Thyroid gland (tissue), 4 donors: ENCODE measurements around the gene CLRN3. TPM values are rescaled to one million over a fixed set of nuclear protein-coding genes. Genes with fewer than 3 reads are reported as not detected.

Experiments used
- DNase-seq, 2 donors: peaks; one replicate each; pipeline ENCODE4 v3.0.0-alpha.2; 2019
- H3K27ac ChIP-seq, 3 donors: fragments of 200-600 bp; sonication (generic); 1 replicate in 2 of 3; 2 replicates in 1 of 3; pipeline ENCODE4 v1.5.1; 2016 to 2019; ENCODE audit warnings: mild to moderate bottlenecking in 1 of 3, moderate library complexity in 1 of 3
- H3K27me3 ChIP-seq: fragments of 200-600 bp; sonication (generic); one replicate; pipeline ENCODE4 v1.5.1; 2019
- H3K36me3 ChIP-seq, 2 donors: fragments of 200-600 bp; sonication (generic); one replicate each; pipeline ENCODE4 v1.5.1; 2016 to 2019
- H3K4me1 ChIP-seq, 2 donors: fragments of 200-600 bp; sonication (generic); one replicate each; pipeline ENCODE4 v1.5.1; 2017 to 2019
- H3K4me3 ChIP-seq, 3 donors: fragments of 200-600 bp; sonication (generic); replicated peaks in 1 of 3; 1 replicate in 2 of 3; 2 replicates in 1 of 3; pipeline ENCODE4 v1.5.1; 2016; ENCODE audit warnings: mild to moderate bottlenecking in 1 of 3
- H3K9me3 ChIP-seq: fragments of 200-600 bp; sonication (generic); one replicate; pipeline ENCODE4 v1.5.1; 2017
- POLR2A ChIP-seq, 2 donors: fragments of 450-650 bp; IDR thresholded peaks; one replicate each; pipeline ENCODE4 v1.6.1; 2017; ENCODE audit warnings: antibody characterized with exemption in 2 of 2, mild to moderate bottlenecking in 2 of 2, moderate library complexity in 1 of 2
- WGBS, 2 donors: methylation state at CpG; one replicate each; pipeline ENCODE4 v1.1.5; 2017; 5-methylcytosine and 5-hydroxymethylcytosine counted together
- intact Hi-C: fragments of 100-400 bp; cut with DNase I; formaldehyde crosslinking; loops from one replicate; pipeline ENCODE4 v1.15.1; 2023
- total RNA-seq, 4 donors: library from RNA; depleted of rRNA; stranded (reverse); fragments of >200 nt; gene quantifications; one replicate each; pipeline ENCODE4 v1.2.3, GENCODE V29; 2016
- TF ChIP-seq, protein P1 (sequence below), 6 experiments: fragments of 200-600 bp in 3 of 6; fragments of 450-650 bp in 3 of 6; sonication (generic) in 3 of 6; IDR thresholded peaks; one replicate each; pipeline ENCODE4 v1.5.1; 2016 to 2019; ENCODE audit warnings: antibody characterized with exemption in 6 of 6, mild to moderate bottlenecking in 2 of 6, inconsistent platforms in 1 of 6, moderate library complexity in 1 of 6

CLRN3 gene
- total RNA-seq, 4 donors from 2014 or later, result not detected

DNA sequence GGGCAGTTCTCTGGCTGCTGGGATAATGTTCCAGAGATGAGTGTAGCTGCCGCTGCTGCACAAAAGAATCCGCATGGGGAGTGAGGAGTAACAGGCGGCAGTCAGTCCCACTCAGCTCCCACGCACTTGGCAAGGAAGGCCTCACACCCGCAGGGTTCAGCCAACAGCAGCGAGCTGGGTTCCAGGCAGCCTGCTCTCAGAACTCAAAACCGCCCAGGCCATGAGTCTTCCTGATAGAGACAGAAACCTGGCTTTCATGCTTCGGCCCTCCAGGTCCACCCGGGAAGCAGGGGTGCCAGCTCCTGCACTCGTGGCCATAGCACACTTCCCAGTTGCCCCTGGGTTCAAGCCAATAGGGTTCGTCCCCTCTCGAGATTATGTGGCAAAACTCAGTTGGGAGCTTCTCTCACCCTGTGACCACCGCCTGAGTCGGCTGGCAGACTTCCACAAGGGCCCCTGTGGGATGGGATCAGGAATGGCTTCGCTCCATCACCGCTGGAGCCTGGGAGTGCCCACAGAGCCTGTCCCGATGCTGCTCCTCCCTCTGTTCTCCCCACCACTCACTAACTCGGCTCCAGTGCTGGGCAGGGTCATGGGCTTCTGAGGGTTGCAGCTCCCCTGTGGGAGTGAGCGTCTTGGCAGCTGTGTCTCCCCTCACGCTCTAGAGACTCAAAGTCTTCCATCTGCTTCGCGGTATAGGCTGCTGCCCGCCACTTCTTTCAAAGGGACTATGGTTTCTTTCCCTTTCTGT lies 20.6 kb downstream of the CLRN3 start:
- H3K9me3 ChIP-seq, result no peaks in the 10 kb centered on the region
- intact Hi-C loops, result no loop called here
- H3K36me3 ChIP-seq, result no peaks in the 10 kb centered on the region
- H3K4me1 ChIP-seq, result no peaks in the 10 kb centered on the region
- DNase-seq, result peak in 1 of 2 donors; percentile 12
- TF ChIP-seq, protein P1, sequence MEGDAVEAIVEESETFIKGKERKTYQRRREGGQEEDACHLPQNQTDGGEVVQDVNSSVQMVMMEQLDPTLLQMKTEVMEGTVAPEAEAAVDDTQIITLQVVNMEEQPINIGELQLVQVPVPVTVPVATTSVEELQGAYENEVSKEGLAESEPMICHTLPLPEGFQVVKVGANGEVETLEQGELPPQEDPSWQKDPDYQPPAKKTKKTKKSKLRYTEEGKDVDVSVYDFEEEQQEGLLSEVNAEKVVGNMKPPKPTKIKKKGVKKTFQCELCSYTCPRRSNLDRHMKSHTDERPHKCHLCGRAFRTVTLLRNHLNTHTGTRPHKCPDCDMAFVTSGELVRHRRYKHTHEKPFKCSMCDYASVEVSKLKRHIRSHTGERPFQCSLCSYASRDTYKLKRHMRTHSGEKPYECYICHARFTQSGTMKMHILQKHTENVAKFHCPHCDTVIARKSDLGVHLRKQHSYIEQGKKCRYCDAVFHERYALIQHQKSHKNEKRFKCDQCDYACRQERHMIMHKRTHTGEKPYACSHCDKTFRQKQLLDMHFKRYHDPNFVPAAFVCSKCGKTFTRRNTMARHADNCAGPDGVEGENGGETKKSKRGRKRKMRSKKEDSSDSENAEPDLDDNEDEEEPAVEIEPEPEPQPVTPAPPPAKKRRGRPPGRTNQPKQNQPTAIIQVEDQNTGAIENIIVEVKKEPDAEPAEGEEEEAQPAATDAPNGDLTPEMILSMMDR (IDR thresholded peaks at IDR 0.05), result no peak
- no peak for TF ChIP-seq POLR2A (IDR thresholded peaks at IDR 0.05)
- no peak overlapping the region for H3K4me3 ChIP-seq
- no peaks in the 10 kb centered on the region for H3K27me3 ChIP-seq
- 64 to 70% methylated on average over 18 to 19 of the region's 23 CpGs for WGBS, 2 donors
- H3K27ac ChIP-seq, result no peak overlapping the region

DNA sequence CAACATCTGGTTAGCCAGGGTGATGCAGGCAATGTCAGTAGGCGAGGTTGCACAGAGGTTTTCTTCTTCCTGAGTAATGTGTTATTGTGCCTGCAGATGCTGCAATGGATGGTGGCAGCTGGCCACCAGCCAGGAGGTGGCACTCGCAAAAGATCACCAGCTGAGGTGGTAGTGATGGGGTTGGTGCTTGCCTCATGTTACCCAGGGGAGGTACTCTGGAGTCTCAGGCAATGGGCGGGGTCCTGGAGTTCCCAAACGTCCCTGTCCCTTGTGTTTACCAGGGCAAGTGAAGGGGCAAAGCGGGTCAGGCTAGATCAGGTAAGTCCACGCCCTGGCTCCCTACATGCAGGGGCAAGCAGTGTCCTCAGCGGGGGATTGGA lies 21.1 kb downstream of the CLRN3 start:
- Histone ChIP-seq H3K9me3 (no peaks in the 10 kb centered on the region), H3K4me3 (no peak overlapping the region), H3K27me3 (no peaks in the 10 kb centered on the region), H3K4me1 (no peaks in the 10 kb centered on the region), H3K27ac (no peak overlapping the region), H3K36me3 (no peaks in the 10 kb centered on the region)
- no peak for TF ChIP-seq POLR2A (IDR thresholded peaks at IDR 0.05)
- TF ChIP-seq, protein P1 (IDR thresholded peaks at IDR 0.05), result no peak
- intact Hi-C loops, result no loop called here
- no peak for DNase-seq
- WGBS, 2 donors, result 66 to 77% methylated on average over 7 of the region's 7 CpGs

DNA sequence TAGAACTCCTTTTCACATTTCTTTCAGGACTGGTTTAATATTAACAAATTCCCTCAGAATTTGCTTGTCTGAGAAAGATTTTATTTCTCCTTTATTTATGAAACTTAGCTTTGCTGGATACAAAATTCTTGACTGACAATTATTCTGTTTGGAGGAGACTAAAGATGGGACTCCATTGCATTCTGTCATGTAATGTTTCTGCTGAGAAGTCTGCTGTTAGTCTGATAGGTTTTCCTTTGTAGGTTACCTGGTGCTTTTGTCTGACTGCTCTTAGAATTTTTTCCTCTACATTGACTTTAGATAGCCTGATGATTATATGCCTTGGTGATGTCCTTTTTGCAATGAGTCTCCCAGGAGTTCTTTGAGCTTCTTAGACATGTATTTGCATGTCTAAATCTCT lies 23.4 kb downstream of the CLRN3 start:
- Histone ChIP-seq H3K36me3 (no peaks in the 10 kb centered on the region), H3K27me3 (no peaks in the 10 kb centered on the region), H3K9me3 (no peaks in the 10 kb centered on the region), H3K27ac (no peak overlapping the region), H3K4me1 (no peaks in the 10 kb centered on the region), H3K4me3 (no peak overlapping the region)
- TF ChIP-seq, protein P1 (IDR thresholded peaks at IDR 0.05), result no peak
- DNase-seq, result no peak
- intact Hi-C loops, result no loop called here

DNA sequence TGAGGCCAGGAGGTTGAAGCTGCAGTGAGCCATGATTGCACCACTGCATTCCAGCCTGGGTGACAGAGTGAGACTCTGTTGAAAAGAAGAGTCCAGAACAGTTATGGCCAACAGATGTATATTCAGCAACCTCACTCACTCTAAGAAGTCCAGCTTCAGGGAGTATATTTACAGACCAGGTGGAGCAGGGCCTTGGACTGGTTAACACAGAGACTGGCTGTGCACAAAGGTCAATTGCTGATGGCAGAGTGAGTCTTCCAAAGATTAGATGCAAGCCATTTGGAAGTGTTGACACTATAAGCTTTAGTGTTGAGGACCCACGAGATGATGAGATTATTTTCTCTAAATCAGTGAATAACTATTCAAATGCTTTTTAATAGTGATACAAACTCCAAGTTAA lies 24.9 kb downstream of the CLRN3 start:
- Histone ChIP-seq H3K27me3 (no peaks in the 10 kb centered on the region), H3K27ac (no peak overlapping the region), H3K4me3 (no peak overlapping the region), H3K36me3 (no peaks in the 10 kb centered on the region), H3K4me1 (no peaks in the 10 kb centered on the region), H3K9me3 (no peaks in the 10 kb centered on the region)
- 75 to 90% methylated on average over 1 of the region's 1 CpG for WGBS, 2 donors
- TF ChIP-seq POLR2A (IDR thresholded peaks at IDR 0.05), result no peak
- DNase-seq, result no peak
- intact Hi-C loops, result no loop called here

DNA sequence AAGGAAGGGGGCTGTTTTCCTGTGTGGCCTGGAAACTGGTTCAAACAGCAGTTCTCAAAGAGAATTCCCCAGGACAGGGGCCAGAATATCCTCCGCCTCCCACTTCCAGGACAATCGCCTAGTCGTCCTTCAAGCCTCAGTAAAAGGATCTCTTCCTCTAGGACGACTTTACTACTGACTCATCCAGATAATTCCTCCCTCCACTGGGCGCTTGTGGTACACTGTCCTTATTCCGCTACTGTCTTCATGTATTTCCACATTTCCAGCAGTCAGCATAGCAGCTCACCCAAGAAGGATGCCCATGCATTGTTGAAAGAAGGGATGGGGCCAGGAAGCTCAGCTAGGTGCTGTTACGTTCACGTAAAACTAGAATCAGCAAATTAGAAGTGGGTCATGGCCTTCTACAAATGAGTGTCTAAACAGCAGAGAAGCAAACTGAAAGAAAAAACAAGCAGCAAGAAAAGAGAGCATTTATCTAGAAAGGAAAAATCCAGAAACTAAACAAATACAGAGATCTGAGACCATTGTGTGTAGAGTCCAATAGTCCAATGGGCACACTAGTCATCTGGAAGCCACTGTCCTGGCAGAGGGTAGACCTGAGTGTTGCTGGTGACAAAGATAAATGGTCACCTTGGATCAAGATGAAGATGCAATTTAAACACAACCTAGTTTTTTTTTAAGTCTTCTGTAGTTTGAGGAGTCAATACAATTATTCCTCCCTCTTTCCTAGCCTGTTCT lies 26.3 kb downstream of the CLRN3 start:
- Histone ChIP-seq H3K4me3 (no peak overlapping the region), H3K27ac (no peak overlapping the region), H3K36me3 (no peaks in the 10 kb centered on the region), H3K9me3 (no peaks in the 10 kb centered on the region), H3K4me1 (no peaks in the 10 kb centered on the region), H3K27me3 (no peaks in the 10 kb centered on the region)
- DNase-seq, result no peak
- no peak for TF ChIP-seq POLR2A (IDR thresholded peaks at IDR 0.05)
- TF ChIP-seq, protein P1 (IDR thresholded peaks at IDR 0.05), result no peak
- intact Hi-C loops, result no loop called here
- WGBS, 2 donors, result 81 to 84% methylated on average over 8 of the region's 8 CpGs
